GM19351 (cell line): ENCODE results near the gene CTTNBP2NL.
"Not testable (repeated sequence)": the region's sequence is repeated elsewhere in the genome, so short reads cannot be mapped to it uniquely, and the experiment has no call there.

Source experiments
- ATAC-seq: cut with Tn5 transposase; IDR thresholded peaks from one replicate; pipeline ENCODE4 v1.9.1; 2021; ENCODE audit warnings: mild to moderate bottlenecking, moderate library complexity; ENCODE audit not compliant: unreplicated experiment

The CTTNBP2NL gene

DNA sequence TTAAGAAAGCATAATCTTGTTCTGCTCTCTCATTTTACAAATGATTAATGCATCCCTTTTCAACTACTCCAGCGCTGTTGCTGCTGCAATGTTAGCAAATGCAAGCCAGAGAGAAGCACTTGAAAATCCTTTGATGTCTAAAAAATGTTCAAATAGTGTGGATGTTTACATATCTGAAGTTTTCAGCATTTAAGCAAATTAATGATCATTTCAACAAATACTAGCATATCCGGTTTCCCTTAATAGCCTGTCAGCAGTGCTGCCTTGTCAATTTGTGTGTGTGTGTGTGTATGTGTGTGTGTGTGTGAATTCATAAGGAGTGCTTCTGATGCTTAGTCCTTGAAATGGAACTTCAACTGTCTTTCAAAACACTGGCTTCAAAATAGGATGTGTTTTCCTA lies 64.6 kb downstream of the CTTNBP2NL start:
- no peak for ATAC-seq

GRCh38 chr1:112461200-112461871 lies 65.3 kb downstream of the CTTNBP2NL start:
- ATAC-seq, result no peak

DNA sequence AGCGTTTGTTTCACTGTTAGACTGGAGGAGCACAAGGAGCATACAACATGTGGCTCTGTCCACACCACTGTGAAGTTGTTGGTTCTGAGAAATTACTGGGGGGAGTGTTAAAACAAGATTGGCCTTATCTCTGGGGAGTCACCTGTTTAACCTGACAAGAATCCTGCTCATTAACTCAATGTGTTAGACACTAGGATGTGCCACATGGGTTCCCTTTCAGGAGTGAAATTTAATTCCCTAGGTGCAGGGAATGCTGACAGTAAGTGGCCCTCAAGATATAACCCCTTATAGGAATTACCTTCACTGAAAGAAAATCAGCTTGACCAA lies 66.9 kb downstream of the CTTNBP2NL start:
- ATAC-seq, result no peak

- no peak for ATAC-seq
These were observed 68.5 kb downstream of the CTTNBP2NL start for GRCh38 chr1:112464501-112464900.

DNA sequence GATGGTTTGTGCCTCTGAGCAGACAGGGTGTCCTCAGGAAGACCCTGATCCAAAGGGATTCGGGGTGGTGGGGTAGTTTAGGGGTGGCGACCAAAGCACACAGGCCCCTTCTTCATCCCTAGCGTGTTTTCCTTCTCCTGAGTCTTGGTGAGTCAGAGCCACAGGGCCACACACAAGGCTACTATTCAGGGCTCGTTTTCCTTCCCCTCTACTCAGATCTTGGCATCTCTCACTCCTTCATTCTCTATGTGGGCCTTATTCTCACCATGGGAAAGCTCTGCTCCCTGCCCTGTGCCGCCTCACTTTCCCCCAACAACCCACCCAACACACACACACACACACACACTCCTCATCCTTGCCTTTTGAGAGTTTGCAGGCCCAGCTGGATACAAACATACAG lies 69.1 kb downstream of the CTTNBP2NL start:
- ATAC-seq, result no peak

GRCh38 chr1:112466078-112466660 lies 70.2 kb downstream of the CTTNBP2NL start:
- peak; percentile 91 for ATAC-seq

- ATAC-seq, result not testable (repeated sequence)
These were observed 74.3 kb downstream of the CTTNBP2NL start for GRCh38 chr1:112470324-112470723.

DNA sequence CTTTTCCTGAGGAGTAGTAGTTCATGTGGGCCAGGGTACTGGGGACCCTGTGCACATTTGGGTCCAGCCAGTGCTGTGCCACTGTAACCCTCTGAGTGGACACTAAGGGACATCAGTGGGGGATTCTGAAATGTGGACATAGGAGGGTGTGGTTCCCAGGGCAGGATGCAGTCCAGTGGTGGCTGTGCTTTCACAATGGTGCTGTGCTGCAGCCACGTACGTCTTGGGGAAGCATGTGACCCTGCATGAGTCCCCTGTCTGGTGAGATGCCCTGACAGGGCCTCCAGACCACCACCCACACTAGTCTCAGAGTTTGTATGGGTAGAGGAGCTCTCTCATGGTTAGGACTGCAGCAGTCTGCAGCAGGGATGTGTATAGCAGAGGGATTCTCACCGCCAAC lies 75.0 kb downstream of the CTTNBP2NL start:
- no peak for ATAC-seq

DNA sequence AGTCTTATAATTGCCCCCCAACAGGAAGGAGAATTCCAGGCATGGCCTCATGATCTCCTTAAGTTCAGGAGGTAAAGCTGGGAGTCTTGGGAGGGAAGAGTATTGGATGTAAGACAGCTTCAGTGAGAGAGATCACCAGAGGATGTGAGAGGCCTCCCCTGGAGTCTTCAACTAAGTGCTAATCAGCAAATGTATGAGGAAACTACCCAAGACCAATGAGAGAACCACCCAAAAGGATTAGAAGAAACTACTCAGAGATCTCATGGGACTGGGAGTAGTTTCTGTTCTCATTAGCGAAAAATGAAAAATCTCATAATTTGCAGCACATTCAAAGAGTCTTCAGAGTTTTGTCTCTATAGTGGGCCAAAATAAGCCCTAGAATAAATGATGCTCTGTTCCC lies 76.1 kb downstream of the CTTNBP2NL start:
- ATAC-seq, result no peak

DNA sequence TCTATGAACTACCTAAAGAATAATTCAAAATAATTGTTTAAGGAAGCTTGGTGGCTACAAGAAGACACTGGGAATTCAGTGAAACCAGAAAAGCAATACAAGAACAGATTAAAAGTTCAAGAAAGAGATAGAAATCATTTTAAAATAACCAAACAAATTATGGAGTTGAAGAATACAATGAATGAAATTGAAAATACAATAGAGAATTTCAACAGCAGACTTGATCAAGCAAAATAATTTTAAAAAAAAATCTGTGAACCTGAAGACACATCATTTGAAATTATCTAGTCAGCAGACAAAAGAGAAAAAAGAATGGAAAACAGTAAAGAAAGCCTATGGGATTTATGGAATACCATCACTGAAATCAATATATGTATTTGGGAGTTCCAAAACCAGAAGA lies 81.5 kb downstream of the CTTNBP2NL start:
- ATAC-seq, result no peak

DNA sequence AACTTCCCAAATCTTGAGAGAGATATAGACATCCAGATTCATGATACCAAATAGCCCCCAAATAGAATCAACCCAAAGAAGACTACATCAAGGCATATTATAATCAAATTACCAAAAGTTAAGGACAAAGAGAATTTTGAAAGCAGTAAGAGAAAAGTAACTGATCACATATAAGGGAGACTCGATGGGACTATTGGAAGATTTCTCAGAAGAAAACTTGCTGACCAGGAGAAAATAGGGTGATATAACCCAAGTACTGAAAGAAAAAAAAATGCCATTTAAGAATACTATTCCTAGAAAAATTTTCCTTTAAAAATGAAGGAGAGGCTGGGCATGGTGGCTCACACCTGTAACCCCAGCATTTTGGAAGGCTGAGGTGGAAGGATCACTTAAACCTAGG lies 82.3 kb downstream of the CTTNBP2NL start:
- no peak for ATAC-seq

DNA sequence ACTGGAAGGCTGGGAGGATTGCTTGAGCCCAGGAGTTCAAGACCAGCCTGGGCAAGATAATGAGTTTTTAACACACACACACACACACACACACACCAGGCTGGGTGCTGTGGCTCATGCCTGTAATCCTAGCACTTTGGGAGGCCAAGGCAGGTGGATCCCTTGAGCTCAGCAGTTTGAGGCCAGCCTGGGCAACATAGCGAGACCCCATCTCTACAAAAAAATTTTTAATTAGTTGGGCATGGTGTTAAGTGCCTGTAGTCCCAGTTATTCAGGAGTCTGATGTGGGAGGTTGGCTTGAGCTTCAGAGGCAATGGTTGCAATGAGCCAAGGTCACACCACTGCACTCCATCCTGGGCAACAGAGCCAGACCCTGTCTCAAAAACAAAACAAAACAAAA lies 90.0 kb downstream of the CTTNBP2NL start:
- ATAC-seq, result not testable (repeated sequence)

DNA sequence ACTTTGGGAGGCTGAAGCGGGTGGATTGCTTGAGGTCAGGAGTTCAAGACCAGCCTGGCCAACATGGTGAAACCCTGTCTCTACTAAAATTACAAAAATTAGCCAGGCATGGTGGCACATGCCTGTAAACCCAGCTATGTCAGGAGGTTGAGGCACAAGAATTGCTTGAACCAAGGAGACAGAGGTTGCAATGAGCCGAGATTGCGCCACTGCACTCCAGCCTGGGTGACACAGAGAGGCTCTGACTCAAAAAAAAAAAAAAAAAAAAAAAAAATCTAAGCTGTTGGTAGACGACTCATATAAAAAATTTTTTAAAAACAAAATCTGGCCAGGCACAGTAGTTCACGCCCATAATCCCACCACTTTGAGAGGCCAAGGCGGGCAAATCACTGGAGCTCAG lies 91.7 kb downstream of the CTTNBP2NL start:
- ATAC-seq, result not testable (repeated sequence)

DNA sequence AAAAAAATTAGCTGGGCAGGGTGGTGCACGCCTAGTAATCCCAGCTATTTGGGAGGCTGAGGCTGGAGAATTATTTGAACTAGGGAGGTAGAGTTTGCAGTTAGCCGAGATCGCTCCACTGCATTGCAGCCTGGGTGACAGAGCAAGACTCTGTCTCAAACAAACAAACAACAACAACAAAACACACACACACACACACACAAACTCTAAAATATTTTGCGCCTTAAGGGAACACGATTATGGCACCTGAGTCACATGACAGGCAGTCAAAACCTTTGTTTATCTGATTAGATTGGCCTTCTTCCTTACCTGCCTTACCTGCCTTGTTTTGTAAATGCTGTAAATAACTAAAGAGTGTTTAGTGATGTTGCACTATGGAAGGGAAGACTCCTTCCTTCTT lies 92.1 kb downstream of the CTTNBP2NL start:
- no peak for ATAC-seq

DNA sequence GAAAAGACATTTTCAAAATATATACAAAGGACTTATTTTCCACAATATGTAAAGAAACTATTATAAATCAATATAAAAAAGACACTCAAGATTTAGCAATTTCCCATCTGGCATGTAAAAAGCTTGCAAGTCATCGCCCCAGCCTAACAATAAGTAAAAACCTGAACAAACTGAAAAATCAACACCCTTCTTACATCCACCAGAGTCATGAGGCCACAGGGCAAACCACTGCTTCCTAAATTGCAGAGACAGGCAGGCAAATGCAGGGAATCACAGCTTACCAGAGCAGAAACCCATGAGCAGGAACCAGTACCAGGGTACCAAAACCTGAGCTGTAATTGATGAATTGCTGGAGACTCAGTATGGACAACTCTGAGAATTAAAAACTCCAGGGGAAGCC lies 96.1 kb downstream of the CTTNBP2NL start:
- ATAC-seq, result no peak

- ATAC-seq, result no peak
These were observed 97.3 kb downstream of the CTTNBP2NL start for GRCh38 chr1:112493351-112493750.

DNA sequence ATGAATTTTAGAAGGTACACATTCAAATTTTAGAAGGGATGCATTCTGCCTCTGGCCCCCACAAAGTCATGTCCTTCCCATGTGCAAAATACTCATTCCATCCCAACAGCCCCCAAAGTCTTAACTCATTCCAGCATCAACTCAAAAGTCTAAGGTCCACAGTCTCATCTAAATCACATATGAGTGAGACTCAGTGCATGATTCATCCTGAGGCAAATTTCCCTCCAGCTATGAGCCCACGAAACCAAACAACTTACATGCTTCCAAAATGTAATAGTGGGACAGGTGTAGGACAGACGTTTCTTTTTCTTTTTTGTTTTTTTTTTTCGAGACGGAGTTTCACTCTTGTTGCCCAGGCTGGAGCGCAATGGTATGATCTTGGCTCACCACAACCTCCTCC lies 100.3 kb downstream of the CTTNBP2NL start:
- ATAC-seq, result no peak

DNA sequence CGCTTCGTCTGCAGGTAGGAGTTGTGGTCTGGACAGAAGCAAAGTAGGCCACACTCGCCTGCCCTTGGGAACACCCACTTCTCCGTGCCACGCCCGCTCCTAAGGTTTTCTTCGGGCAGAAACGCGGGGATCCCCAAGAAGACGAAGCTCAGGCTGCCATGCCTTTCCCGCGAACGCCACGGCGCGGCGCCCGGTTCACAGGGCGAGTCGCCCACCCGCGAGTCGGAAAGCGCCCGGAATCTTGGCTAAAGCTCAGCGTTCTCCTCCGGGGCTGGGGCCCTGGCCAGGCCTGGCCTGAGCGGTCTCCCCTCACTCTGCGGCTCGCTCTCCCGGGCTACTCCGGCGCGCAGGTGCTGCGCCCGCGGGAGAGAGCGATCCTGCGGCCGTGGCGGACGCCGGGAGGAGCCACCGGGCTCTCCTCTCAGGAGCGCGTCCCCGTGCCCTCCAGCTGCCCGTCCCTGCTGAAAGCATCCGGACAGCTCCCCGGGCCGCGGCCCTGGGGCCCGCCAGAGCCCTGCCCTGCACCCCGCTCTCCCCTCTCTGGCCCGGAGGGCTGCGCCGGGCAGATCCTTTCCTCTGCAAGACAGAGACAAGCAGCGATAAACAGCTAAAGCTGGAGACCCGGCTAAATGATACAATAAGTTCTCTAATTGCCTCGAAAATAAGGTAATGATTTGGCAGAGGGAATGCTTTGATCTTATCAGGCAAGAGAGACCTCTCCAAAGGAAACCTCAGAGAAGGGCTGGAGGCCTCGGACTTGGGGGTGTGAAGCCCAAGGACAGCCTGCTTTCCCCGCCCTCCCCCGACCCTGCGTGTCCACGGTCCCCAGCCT lies 106.0 kb downstream of the CTTNBP2NL start:
- peak; percentile 55 for ATAC-seq

DNA sequence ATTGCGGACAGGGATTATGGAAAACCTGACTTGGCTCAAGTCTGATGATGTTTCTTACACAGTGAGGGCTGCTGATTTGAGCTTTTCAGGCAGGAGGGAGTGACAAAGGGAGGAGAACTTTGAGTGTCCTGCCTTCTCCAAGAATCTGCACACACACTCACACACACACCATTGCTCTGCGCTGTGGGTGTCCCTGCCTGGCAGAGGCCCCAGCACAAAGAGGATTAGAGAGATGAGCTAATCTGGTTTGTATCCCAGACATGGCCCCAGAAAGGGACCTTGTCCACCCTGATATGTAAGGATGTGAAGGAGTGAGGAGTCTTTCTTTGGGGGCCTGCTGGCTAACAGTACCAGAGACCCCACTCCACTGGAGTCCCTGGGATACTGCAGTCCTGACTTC lies 106.8 kb downstream of the CTTNBP2NL start:
- ATAC-seq, result no peak

GRCh38 chr1:112504001-112504660 lies 108.1 kb downstream of the CTTNBP2NL start:
- ATAC-seq, result no peak

DNA sequence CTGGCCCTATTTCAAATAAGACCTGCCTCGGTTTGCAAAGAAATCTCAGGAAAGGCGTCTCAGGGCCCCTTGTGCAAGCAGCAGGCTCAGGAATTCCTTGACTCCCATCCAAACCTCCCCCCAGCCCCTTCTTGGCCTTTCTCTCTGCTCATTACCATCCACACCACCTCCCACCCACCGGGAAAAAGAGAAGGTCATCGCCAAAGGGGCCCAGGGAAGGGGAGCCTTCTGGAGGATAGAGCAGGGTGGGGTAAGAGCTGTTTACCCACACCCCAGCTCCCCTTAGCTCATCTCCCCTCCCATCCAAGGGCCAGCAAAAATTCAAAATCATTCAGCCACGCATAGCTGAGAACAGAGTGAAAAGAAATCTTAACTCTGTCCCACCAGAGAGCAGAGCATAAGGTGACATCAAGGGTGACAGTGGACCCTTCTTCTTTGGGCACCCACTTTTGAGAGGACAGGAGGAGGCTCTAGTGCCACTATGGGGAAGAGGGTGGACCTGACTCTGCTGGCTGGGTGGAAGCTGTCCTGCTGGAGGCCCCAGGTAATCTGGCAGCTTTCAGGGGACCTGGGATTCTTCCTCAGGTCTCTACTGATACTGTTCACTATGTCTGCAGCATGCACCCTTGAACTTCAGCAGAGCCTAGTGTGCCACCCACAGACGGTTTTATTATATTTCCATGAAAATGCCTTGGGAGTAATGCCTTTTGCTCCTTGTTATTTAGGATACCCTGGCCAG lies 108.8 kb downstream of the CTTNBP2NL start:
- no peak for ATAC-seq
